ENCODE results near the gene PERCC1. TPM values are rescaled to one million over a fixed set of nuclear protein-coding genes. Genes with fewer than 3 reads are reported as not detected.

The PERCC1 gene
- total RNA-seq, 8 experiments from 2014 or later, result 0.29 to 1.2 (median 0.46) TPM; not detected in 4

DNA sequence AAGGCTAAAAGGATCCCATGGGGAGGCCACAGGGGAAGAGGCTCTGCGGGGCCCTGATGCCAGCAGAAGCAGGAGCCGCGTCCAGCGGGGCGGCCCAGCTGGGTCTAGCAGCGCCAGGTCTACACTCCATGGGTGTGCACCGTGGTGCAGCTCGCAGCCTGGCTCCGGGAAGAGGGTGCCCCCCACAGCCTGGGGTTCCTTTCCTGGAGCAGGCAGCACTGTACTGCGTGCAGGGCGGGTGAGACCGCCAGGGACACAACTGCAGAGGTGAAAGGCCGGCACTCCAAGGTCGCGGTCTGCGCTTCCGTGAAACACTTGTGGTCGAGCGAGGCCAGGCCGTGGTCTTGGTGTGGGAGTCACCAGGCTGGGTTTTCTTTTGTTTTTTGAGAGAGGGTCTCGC lies 20.0 kb downstream of the PERCC1 start:
- Histone ChIP-seq H3K27ac (no peak overlapping the region), H3K4me3 (no peak overlapping the region), H3K4me1 (replicated peaks in 1 of 2) (no peaks in the 10 kb centered on the region)
- in situ Hi-C loops (cut with MboI; ENCODE audit: low pct_unique_long_range_greater_than_20kb in 2 of 9, low sequenced_read_pairs in 9 of 9, unreplicated experiment in 9 of 9), result no loop called here
- no peak for ATAC-seq (replicated peaks in 6 of 8)
- 92 to 95% methylated on average over 4 to 5 of the region's 21 CpGs; no CpG with 5 or more reads in 8 of the 10 experiments for WGBS, 10 experiments

GRCh38 chr16:1451702-1452392 lies 21.0 kb downstream of the PERCC1 start:
- WGBS, 10 experiments, result no CpG with 5 or more reads among the region's 34 CpGs
- Histone ChIP-seq H3K27ac (no peak overlapping the region), H3K4me1 (replicated peaks in 1 of 2) (no peaks in the 10 kb centered on the region), H3K4me3 (no peak overlapping the region)
- in situ Hi-C loops (cut with MboI; ENCODE audit: low pct_unique_long_range_greater_than_20kb in 2 of 9, low sequenced_read_pairs in 9 of 9, unreplicated experiment in 9 of 9), result no loop called here
- peak in 3 of 8 experiments; percentile 7 to 14 (median 10) for ATAC-seq (replicated peaks in 6 of 8)

GRCh38 chr16:1452530-1452929 lies 21.7 kb downstream of the PERCC1 start:
- Histone ChIP-seq H3K4me3 (no peak overlapping the region), H3K27ac (no peak overlapping the region), H3K4me1 (replicated peaks in 1 of 2) (no peaks in the 10 kb centered on the region)
- in situ Hi-C loops (cut with MboI; ENCODE audit: low pct_unique_long_range_greater_than_20kb in 2 of 9, low sequenced_read_pairs in 9 of 9, unreplicated experiment in 9 of 9), result no loop called here
- ATAC-seq (replicated peaks in 6 of 8), result peak in 3 of 8 experiments; percentile 2 to 9 (median 8)
- WGBS, 10 experiments, result 90 to 94% methylated on average over 4 to 6 of the region's 20 CpGs; no CpG with 5 or more reads in 8 of the 10 experiments

DNA sequence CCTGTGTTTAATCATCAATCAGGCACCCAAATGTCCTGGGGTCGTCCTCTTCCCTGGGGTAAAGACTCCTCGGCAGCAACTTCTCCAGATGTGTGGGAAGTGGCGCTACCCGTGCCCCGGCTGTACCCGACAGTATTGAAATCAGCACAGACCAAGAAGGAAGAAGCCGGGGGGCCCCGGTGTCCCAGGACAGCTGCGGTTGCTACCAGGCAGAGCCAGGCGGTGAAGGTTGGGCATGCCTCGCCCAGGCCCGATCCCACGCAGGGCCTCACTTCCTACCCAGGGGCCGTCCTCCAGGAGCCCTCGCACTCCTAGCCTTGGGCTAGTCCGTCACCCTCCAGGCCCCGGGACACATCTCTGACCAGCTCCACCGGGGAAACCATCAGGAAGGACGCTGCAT lies 22.4 kb downstream of the PERCC1 start:
- Histone ChIP-seq H3K4me3 (no peak overlapping the region), H3K27ac (no peak overlapping the region), H3K4me1 (replicated peaks in 1 of 2) (no peaks in the 10 kb centered on the region)
- in situ Hi-C loops (cut with MboI; ENCODE audit: low pct_unique_long_range_greater_than_20kb in 2 of 9, low sequenced_read_pairs in 9 of 9, unreplicated experiment in 9 of 9), result no loop called here
- 83 to 100% (median 97%) methylated on average over 1 to 7 of the region's 19 CpGs; no CpG with 5 or more reads in 7 of the 10 experiments for WGBS, 10 experiments
- no peak for ATAC-seq (replicated peaks in 6 of 8)

- WGBS, 10 experiments, result 80 to 100% (median 93%) methylated on average over 1 to 3 of the region's 17 CpGs; no CpG with 5 or more reads in 7 of the 10 experiments
- H3K27ac ChIP-seq, result no peak overlapping the region
- in situ Hi-C loops (cut with MboI; ENCODE audit: low pct_unique_long_range_greater_than_20kb in 2 of 9, low sequenced_read_pairs in 9 of 9, unreplicated experiment in 9 of 9), result no loop called here
- ATAC-seq (replicated peaks in 6 of 8), result no peak
- H3K4me3 ChIP-seq, result no peak overlapping the region
- no peaks in the 10 kb centered on the region for H3K4me1 ChIP-seq (replicated peaks in 1 of 2)
Measured at GRCh38 chr16:1454561-1454960, 23.7 kb downstream of the PERCC1 start.

DNA sequence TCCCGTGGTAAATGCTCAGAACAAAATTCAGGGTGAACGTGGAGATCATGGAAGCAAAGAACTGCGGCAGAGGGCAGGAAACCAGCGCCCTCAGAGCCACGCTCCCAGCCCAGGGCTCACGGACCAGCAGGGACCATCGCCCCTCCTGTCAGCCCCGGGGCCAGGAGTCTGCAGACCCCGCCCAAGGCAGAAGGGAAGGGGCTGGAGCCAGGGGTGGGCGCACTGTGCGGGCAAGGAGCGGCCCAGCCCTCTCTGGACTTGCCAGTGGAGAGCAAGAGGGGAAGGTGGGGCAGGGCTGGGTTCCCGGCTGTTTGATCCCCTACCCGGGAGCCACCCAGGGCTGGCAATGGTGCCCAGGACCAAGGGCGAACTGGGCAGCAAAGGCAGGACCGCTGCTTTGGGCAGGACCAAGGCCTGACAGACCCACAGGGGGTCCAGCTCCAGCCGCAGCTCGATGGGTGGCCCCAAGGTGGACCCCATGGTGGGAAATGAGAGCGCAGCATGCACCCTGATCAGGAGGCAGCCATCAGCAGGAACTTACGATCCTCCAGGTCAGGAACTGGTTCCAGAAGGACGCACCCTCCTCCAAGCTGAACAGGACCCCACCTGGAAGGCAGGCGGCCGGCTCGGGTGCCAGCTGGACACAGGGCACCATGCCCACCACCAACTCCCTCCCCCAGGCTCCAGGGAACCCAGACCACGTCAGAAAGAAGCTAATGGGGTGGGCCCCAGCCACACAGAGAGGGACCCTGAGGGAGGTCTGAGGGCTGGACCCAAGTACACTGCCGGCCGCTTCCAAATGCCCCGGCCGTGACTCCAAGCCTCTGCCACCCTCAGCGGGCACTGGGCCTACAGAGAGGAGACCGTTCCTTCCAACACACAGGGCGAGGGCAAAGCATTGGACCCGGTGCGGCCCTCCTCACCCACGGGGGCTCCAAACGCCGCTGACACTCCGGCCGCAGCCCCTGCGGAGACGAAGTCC lies 24.6 kb downstream of the PERCC1 start:
- no peak overlapping the region for H3K4me3 ChIP-seq
- ATAC-seq (replicated peaks in 6 of 8), result no peak
- in situ Hi-C loops (cut with MboI; ENCODE audit: low pct_unique_long_range_greater_than_20kb in 2 of 9, low sequenced_read_pairs in 9 of 9, unreplicated experiment in 9 of 9), result no loop called here
- WGBS, 10 experiments, result 85 to 100% (median 95%) methylated on average over 1 to 13 of the region's 41 CpGs; no CpG with 5 or more reads in 7 of the 10 experiments
- no peak overlapping the region for H3K27ac ChIP-seq
- H3K4me1 ChIP-seq (replicated peaks in 1 of 2), result no peaks in the 10 kb centered on the region

- WGBS, 10 experiments, result 67 to 100% (median 89%) methylated on average over 1 to 8 of the region's 16 CpGs; no CpG with 5 or more reads in 6 of the 10 experiments
- Histone ChIP-seq H3K27ac (no peak overlapping the region), H3K4me3 (no peak overlapping the region), H3K4me1 (replicated peaks in 1 of 2) (no peaks in the 10 kb centered on the region)
- in situ Hi-C loops (cut with MboI; ENCODE audit: low pct_unique_long_range_greater_than_20kb in 2 of 9, low sequenced_read_pairs in 9 of 9, unreplicated experiment in 9 of 9), result no loop called here
- no peak for ATAC-seq (replicated peaks in 6 of 8)
Measured at GRCh38 chr16:1456951-1457350, 26.1 kb downstream of the PERCC1 start.

GRCh38 chr16:1457489-1458245 lies 26.8 kb downstream of the PERCC1 start:
- 93 to 100% (median 97%) methylated on average over 1 to 8 of the region's 42 CpGs; no CpG with 5 or more reads in 7 of the 10 experiments for WGBS, 10 experiments
- in situ Hi-C loops (cut with MboI; ENCODE audit: low pct_unique_long_range_greater_than_20kb in 2 of 9, low sequenced_read_pairs in 9 of 9, unreplicated experiment in 9 of 9), result no loop called here
- H3K4me3 ChIP-seq, result no peak overlapping the region
- no peak overlapping the region for H3K27ac ChIP-seq
- ATAC-seq (replicated peaks in 6 of 8), result peak in 2 of 8 experiments; percentile 6 to 7
- H3K4me1 ChIP-seq (replicated peaks in 1 of 2), result no peaks in the 10 kb centered on the region

- no peaks in the 10 kb centered on the region for H3K4me1 ChIP-seq (replicated peaks in 1 of 2)
- no peak overlapping the region for H3K4me3 ChIP-seq
- 80 to 96% (median 89%) methylated on average over 1 to 11 of the region's 26 CpGs; no CpG with 5 or more reads in 6 of the 10 experiments for WGBS, 10 experiments
- in situ Hi-C loops (cut with MboI; ENCODE audit: low pct_unique_long_range_greater_than_20kb in 2 of 9, low sequenced_read_pairs in 9 of 9, unreplicated experiment in 9 of 9), result no loop called here
- ATAC-seq (replicated peaks in 6 of 8), result no peak
- H3K27ac ChIP-seq, result no peak overlapping the region
Measured at GRCh38 chr16:1458336-1458976, 27.6 kb downstream of the PERCC1 start.

GRCh38 chr16:1458977-1459341 lies 28.1 kb downstream of the PERCC1 start:
- H3K27ac ChIP-seq, result no peak overlapping the region
- no peak for ATAC-seq (replicated peaks in 6 of 8)
- in situ Hi-C loops (cut with MboI; ENCODE audit: low pct_unique_long_range_greater_than_20kb in 2 of 9, low sequenced_read_pairs in 9 of 9, unreplicated experiment in 9 of 9), result no loop called here
- H3K4me3 ChIP-seq, result no peak overlapping the region
- no peaks in the 10 kb centered on the region for H3K4me1 ChIP-seq (replicated peaks in 1 of 2)
- 72 to 87% (median 84%) methylated on average over 2 to 7 of the region's 14 CpGs; no CpG with 5 or more reads in 7 of the 10 experiments for WGBS, 10 experiments

DNA sequence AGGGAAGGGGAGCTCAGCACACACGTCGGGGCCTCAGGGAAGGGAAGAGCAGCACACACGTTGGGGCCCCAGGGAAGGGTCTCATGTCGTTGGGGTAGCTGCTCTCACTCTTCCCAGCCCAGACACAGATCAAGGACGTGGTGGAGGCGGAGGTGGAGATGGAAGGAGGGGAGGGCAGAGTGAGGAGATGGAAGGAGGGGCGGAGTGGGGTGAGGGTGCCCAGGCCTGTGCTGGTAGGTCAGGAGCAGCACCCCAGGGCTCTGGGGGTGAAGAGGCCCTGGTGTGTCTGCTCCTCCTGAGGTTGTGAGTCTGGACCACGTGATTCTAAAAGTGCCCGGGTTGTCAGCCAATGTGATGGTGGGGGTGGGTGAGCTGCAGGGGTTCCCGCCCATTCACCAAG lies 29.1 kb downstream of the PERCC1 start:
- no CpG with 5 or more reads among the region's 10 CpGs for WGBS, 10 experiments
- Histone ChIP-seq H3K4me1 (replicated peaks in 1 of 2) (no peaks in the 10 kb centered on the region), H3K27ac (no peak overlapping the region), H3K4me3 (no peak overlapping the region)
- ATAC-seq (replicated peaks in 6 of 8), result peak in 1 of 8 experiments; percentile 12
- in situ Hi-C loops (cut with MboI; ENCODE audit: low pct_unique_long_range_greater_than_20kb in 2 of 9, low sequenced_read_pairs in 9 of 9, unreplicated experiment in 9 of 9), result no loop called here

DNA sequence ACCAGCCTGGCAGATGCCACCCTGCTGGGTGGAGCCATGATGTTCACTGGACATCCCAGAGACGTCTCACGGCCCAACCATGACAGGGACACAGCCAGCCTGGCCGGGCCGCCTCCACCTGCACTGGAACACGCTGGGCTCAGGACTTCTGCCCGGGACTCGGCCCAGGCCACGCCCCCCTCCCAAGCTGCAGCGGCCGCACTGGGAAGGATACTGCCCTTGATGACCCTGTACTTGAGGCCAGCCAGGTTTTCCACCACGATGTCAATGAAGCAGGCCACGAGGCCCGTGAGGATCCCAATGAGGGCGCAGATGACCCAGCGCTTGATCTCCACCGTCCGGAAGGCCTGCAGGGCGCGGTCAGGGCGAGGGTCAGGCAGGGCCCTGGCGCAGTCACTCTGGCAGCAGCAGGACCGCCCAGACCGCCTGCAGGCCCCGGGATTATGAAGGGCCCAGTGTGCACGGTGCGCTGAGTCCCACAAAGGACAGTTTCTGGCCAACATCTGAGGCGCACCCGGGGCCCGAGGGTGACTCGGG lies 29.8 kb downstream of the PERCC1 start:
- 87 to 100% (median 100%) methylated on average over 2 to 6 of the region's 30 CpGs; no CpG with 5 or more reads in 7 of the 10 experiments for WGBS, 10 experiments
- peak in 1 of 8 experiments; percentile 19 for ATAC-seq (replicated peaks in 6 of 8)
- Histone ChIP-seq H3K4me3 (no peak overlapping the region), H3K27ac (no peak overlapping the region), H3K4me1 (replicated peaks in 1 of 2) (no peaks in the 10 kb centered on the region)
- in situ Hi-C loops (cut with MboI; ENCODE audit: low pct_unique_long_range_greater_than_20kb in 2 of 9, low sequenced_read_pairs in 9 of 9, unreplicated experiment in 9 of 9), result no loop called here

All from motor neuron (in vitro differentiated cells).